ENCODE results near the gene LPCAT4.
"Not testable (repeated sequence)": the region's sequence is repeated elsewhere in the genome, so short reads cannot be mapped to it uniquely, and the experiment has no call there.

DNA sequence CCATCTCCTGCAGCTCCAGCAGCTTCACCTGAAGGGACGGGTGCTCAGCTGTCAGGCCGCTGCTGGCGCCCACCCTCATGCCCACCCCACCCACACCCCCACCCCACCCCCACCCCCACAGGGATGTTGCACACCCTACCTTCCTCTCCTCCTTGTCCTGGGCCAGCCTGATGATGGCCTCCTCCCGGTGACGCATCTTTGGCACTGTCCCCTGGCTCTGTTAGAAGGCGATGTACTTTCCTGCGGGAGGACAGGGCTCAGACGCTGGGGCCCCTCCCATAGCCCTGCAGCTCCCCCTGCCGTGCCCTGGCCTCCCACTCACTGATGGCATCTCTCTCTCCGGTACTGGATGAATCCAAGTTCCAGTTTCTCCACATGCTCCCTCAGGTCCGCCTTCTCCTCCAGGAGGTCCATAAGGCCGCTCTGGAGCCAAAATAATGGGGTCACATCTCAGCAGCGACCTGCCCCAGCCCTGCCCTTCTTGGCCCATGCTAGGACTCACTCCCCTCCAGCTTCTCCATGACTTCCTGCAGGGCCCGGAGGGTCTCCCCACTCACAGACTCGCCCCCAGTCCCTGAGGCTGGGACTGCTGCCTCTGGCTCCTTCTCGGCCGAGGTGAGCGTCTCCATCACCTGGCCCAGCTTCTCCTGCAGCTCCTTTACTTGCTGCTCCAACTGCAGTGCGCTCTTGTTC lies 15.0 kb upstream of the LPCAT4 start:
- not testable (repeated sequence) for TF ChIP-seq CTCF (IDR thresholded peaks at IDR 0.05; ENCODE audit: extremely low read depth in 1 of 2, insufficient read depth in 1 of 2, low read depth in 1 of 2, low read length in 2 of 2); POLR2A (IDR thresholded peaks at IDR 0.05; ENCODE audit: low read depth, low read length); POLR2AphosphoS5 (IDR thresholded peaks at IDR 0.05; ENCODE audit: insufficient read depth, low read depth, low read length); EZH2 (IDR thresholded peaks at IDR 0.05; ENCODE audit: borderline replicate concordance, low read depth, low read length, severe bottlenecking); JUN (IDR thresholded peaks at IDR 0.05; ENCODE audit: borderline replicate concordance, insufficient read depth, insufficient read length, low read depth); MAX (IDR thresholded peaks at IDR 0.05; ENCODE audit: insufficient read depth, insufficient read length); MYC (IDR thresholded peaks at IDR 0.05; ENCODE audit: low read depth, low read length); GATA2 (IDR thresholded peaks at IDR 0.05; ENCODE audit: insufficient read depth, insufficient read length, low read depth, low read length)

Data from endothelial cell of umbilical vein (primary cell).